H1 (cell line): ENCODE data around the gene COL19A1. TPM values are rescaled to one million over a fixed set of nuclear protein-coding genes. Genes with fewer than 3 reads are reported as not detected.

ENCODE experiments used
- ASH2L ChIP-seq: fragments of 200-600, 300-600 bp; sonication (generic); IDR thresholded peaks from one replicate; pipeline ENCODE4 v1.7.1; 2017; ENCODE audit warnings: low read length
- BCL11A ChIP-seq, 2 experiments: IDR thresholded peaks; one replicate each; pipeline ENCODE4 v1.6.1; 2011; ENCODE audit warnings: low read depth in 2 of 2, low read length in 2 of 2, mild to moderate bottlenecking in 2 of 2
- CBX5 ChIP-seq: fragments of 300-800, 300-1000 bp; sonication (generic); IDR thresholded peaks from 2 replicates; pipeline ENCODE4 v1.7.1; 2016; ENCODE audit warnings: antibody characterized with exemption, low read length, low read depth
- CHD1 ChIP-seq: IDR thresholded peaks from 2 replicates; pipeline ENCODE4 v1.6.1; 2012; ENCODE audit warnings: low read depth, low read length, improper control_type of control experiment
- CHD2 ChIP-seq: IDR thresholded peaks from 2 replicates; pipeline ENCODE4 v1.6.1; 2012; ENCODE audit warnings: low read length, improper control_type of control experiment
- CHD7 ChIP-seq: fragments of 300-600 bp; sonication (generic); IDR thresholded peaks from 2 replicates; pipeline ENCODE4 v1.7.1; 2012; ENCODE audit warnings: low read length, moderate library complexity, mild to moderate bottlenecking, inconsistent platforms; ENCODE audit not compliant: insufficient replicate concordance
- JUND ChIP-seq: IDR thresholded peaks from 2 replicates; pipeline ENCODE4 v1.6.1; 2011; ENCODE audit warnings: mild to moderate bottlenecking, improper control_type of control experiment, low read length
- POLR2A ChIP-seq, 2 experiments: IDR thresholded peaks; 1 replicate in 1 of 2; 2 replicates in 1 of 2; pipeline ENCODE4 v1.6.1; 2011; ENCODE audit warnings: low read depth in 2 of 2, low read length in 2 of 2, mild to moderate bottlenecking in 2 of 2; ENCODE audit errors: control extremely low read depth in 1 of 2
- TAF7 ChIP-seq: optimal IDR thresholded peaks from 2 replicates; pipeline ENCODE3; 2011; ENCODE audit warnings: low read depth, mild to moderate bottlenecking, inconsistent platforms, low read length, moderate library complexity, borderline replicate concordance
- TEAD4 ChIP-seq: IDR thresholded peaks from 2 replicates; pipeline ENCODE4 v1.6.1; 2012; ENCODE audit warnings: low read depth, low read length, inconsistent platforms, mixed read lengths
- YY1 ChIP-seq: IDR thresholded peaks from 2 replicates; pipeline ENCODE4 v1.6.1; 2011; ENCODE audit warnings: low read depth, mild to moderate bottlenecking, low read length
- polyA plus RNA-seq, 7 experiments: library from polyadenylated mRNA; depleted of rRNA in 3 of 7; stranded (reverse) in 5 of 7; unstranded in 2 of 7; fragments of >200 nt in 5 of 7; fragments of 200-250 nt in 2 of 7; gene quantifications; 1 replicate in 5 of 7; 2 replicates in 1 of 7; 4 replicates in 1 of 7; pipeline versions ENCODE4 v1.2.1 to v1.2.3, GENCODE V29; 2011 to 2013; ENCODE audit warnings: missing spikeins in 2 of 7, mixed read lengths in 2 of 7
- total RNA-seq: library from RNA; stranded (reverse); fragmentation: NEBNext Ultra II Directional; extraction: Animal tissue kit (Norgen Biotek cat#: 25700); gene quantifications from 2 replicates; pipeline ENCODE4 v1.2.1, GENCODE V29; 2021
- TF ChIP-seq, protein P1 (sequence below): IDR thresholded peaks from 2 replicates; pipeline ENCODE4 v1.6.1; 2012; ENCODE audit warnings: inconsistent platforms

Gene COL19A1
- total and polyA plus RNA-seq, 2 of the 8 experiments (the other 6 are each of a cell fraction or from before 2014, with no cell fraction given): not detected

GRCh38 chr6:69816569-69816968 lies 49.8 kb upstream of the COL19A1 start (continued):
- TF ChIP-seq CHD7 (no peak), POLR2A (IDR thresholded peaks at IDR 0.05; ENCODE audit: control extremely low read depth in 1 of 2, low read depth in 2 of 2, low read length in 2 of 2) (no peak), CHD1 (no peak), JUND (no peak), TAF7 (no peak), BCL11A (IDR thresholded peaks at IDR 0.05; ENCODE audit: low read depth in 2 of 2, low read length in 2 of 2) (no peak), YY1 (no peak), CBX5 (no peak), TEAD4 (no peak), CHD2 (no peak), ASH2L (no peak)
- TF ChIP-seq, protein P1, sequence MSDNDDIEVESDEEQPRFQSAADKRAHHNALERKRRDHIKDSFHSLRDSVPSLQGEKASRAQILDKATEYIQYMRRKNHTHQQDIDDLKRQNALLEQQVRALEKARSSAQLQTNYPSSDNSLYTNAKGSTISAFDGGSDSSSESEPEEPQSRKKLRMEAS: no peak
